K562 (cell line): Measurements from ENCODE around the gene PCID2. TPM values are rescaled to one million over a fixed set of nuclear protein-coding genes. Genes with fewer than 3 reads are reported as not detected.

Experiments
- ATAC-seq: fragments of 200-7000 bp; cut with Tn5 transposase; 3 replicates; pipeline ENCODE4 v1.9.1; 2020; ENCODE audit warnings: moderate library complexity
- BruUV-seq: library from RNA; stranded (reverse); fragments of 400-500 nt; replicated peaks from 2 replicates; lab custom pipeline; 2021; lab: Mats Ljungman, UMichigan
- CTCF ChIA-PET: fragments of 300-600 bp; formaldehyde crosslinking; extraction: SDS; loops from one replicate; lab custom pipeline; 2021; ENCODE audit warnings: low intra/inter-chr PET ratio; lab: Yijun Ruan, JAX
- POLR2A ChIA-PET: fragments of 300-600, 350-650 bp; sonication (Branson Sonifier 250); formaldehyde crosslinking; extraction: SDS; loops from one replicate; lab custom pipeline; 2021; ENCODE audit warnings: antibody characterized with exemption, inconsistent platforms; lab: Yijun Ruan, JAX
- DNase-seq, 4 experiments: peaks; one replicate each; pipeline versions ENCODE4 v3.0.0 to v3.0.0-alpha.2; 2011 to 2018; ENCODE audit warnings: low spot score in 3 of 4, mixed read lengths in 3 of 4; ENCODE audit errors: extremely low read depth in 1 of 4
- FAIRE-seq: peaks from 2 replicates; lab custom pipeline; 2011; peaks lifted over from hg19 to GRCh38; lab: Jason Lieb, UNC
- H2AFZ ChIP-seq: 2 replicates; pipeline ENCODE4 v1.6.0; 2011; ENCODE audit warnings: low read depth, low read length, control low read depth, inconsistent platforms
- H3K27ac ChIP-seq: fragments of 200-600 bp; 3 replicates; pipeline ENCODE4 v1.8.0; 2011; ENCODE audit warnings: low read depth, mild to moderate bottlenecking, control low read depth, inconsistent platforms, low read length, moderate library complexity, mixed read lengths; ENCODE audit errors: extremely low read depth
- H3K27me3 ChIP-seq, 2 experiments: fragments of 300-600 bp in 1 of 2; 2 replicates in 1 of 2; 3 replicates in 1 of 2; pipeline versions ENCODE4 v1.6.0 to v1.8.0; 2011; ENCODE audit warnings: inconsistent platforms in 2 of 2, low read length in 2 of 2, mild to moderate bottlenecking in 1 of 2, mixed read lengths in 1 of 2, moderate library complexity in 1 of 2; ENCODE audit not compliant: control insufficient read depth in 2 of 2, insufficient read depth in 2 of 2
- H3K36me3 ChIP-seq: fragments of 300-600 bp; 3 replicates; pipeline ENCODE4 v1.8.0; 2011; ENCODE audit warnings: mild to moderate bottlenecking, low read length, inconsistent platforms; ENCODE audit not compliant: control insufficient read depth, insufficient read depth
- H3K4me1 ChIP-seq, 2 experiments: fragments of 200-600 bp in 1 of 2; replicated peaks in 1 of 2; 2 replicates in 1 of 2; 3 replicates in 1 of 2; pipeline versions ENCODE4 v1.5.1 to v1.8.0; 2011; ENCODE audit warnings: inconsistent platforms in 2 of 2, low read length in 2 of 2, mild to moderate bottlenecking in 1 of 2, mixed read lengths in 1 of 2, moderate library complexity in 1 of 2; ENCODE audit not compliant: control insufficient read depth in 2 of 2, insufficient read depth in 2 of 2
- H3K4me2 ChIP-seq: 2 replicates; pipeline ENCODE4 v1.6.1; 2011; ENCODE audit warnings: low read length, control low read depth, inconsistent platforms, mixed read lengths; ENCODE audit not compliant: insufficient read depth
- H3K4me3 ChIP-seq: fragments of 200-600 bp; sonication (generic), shearing (Covaris generic); 2 replicates; pipeline ENCODE4 v1.5.1; 2016; ENCODE audit warnings: control low read depth, inconsistent platforms
- H3K79me2 ChIP-seq: fragments of 200-600 bp; 3 replicates; pipeline ENCODE4 v1.8.0; 2011; ENCODE audit warnings: low read length, inconsistent platforms; ENCODE audit not compliant: control insufficient read depth, insufficient read depth
- H3K9ac ChIP-seq, 2 experiments: 2 replicates each; pipeline versions ENCODE4 v1.6.0 to v1.6.1; 2011; ENCODE audit warnings: low read depth in 2 of 2, low read length in 2 of 2, control low read depth in 1 of 2, inconsistent platforms in 1 of 2, mild to moderate bottlenecking in 1 of 2, mixed read lengths in 1 of 2; ENCODE audit not compliant: insufficient read depth in 1 of 2
- H3K9me1 ChIP-seq: one replicate; pipeline ENCODE4 v1.6.0; 2011; ENCODE audit warnings: inconsistent platforms, mild to moderate bottlenecking, low read length, moderate library complexity; ENCODE audit not compliant: control insufficient read depth, insufficient read depth
- H3K9me3 ChIP-seq: replicated peaks from 2 replicates; pipeline ENCODE4 v1.5.1; 2011; ENCODE audit warnings: low read depth, low read length, inconsistent platforms; ENCODE audit not compliant: control insufficient read depth, insufficient read depth
- H4K20me1 ChIP-seq: replicated peaks from 2 replicates; pipeline ENCODE4 v1.6.1; 2011; ENCODE audit warnings: low read length, inconsistent platforms, mixed read lengths; ENCODE audit not compliant: control insufficient read depth, insufficient read depth
- BRCA1 ChIP-seq, 2 experiments: fragments of 450-650 bp in 1 of 2; sonication (generic) in 1 of 2; formaldehyde crosslinking in 1 of 2; IDR thresholded peaks; 2 replicates each; pipeline versions ENCODE4 v1.5.0 to v1.6.1; 2017 to 2020; ENCODE audit warnings: mild to moderate bottlenecking in 1 of 2, missing genetic modification reagents in 1 of 2
- ID3 ChIP-seq, 2 experiments: fragments of 250-450 bp in 1 of 2; fragments of 450-650 bp in 1 of 2; sonication (Bioruptor Pico) in 1 of 2; IDR thresholded peaks; 2 replicates each; pipeline versions ENCODE4 v1.6.1 to v1.8.0; 2016 to 2021; ENCODE audit warnings: mild to moderate bottlenecking in 2 of 2, moderate library complexity in 2 of 2, missing compliant biosample characterization in 1 of 2, missing genetic modification characterization in 1 of 2
- LCOR ChIP-seq: sonication (generic); formaldehyde crosslinking; IDR thresholded peaks from 2 replicates; pipeline ENCODE4 v1.8.0; 2022; ENCODE audit warnings: mild to moderate bottlenecking, missing genetic modification reagents
- POLR2G ChIP-seq: fragments of 200-400 bp; formaldehyde crosslinking; IDR thresholded peaks from 2 replicates; pipeline ENCODE4 v1.6.1; 2017; ENCODE audit warnings: low read depth, mild to moderate bottlenecking, antibody characterized with exemption, low read length, moderate library complexity
- RBM14 ChIP-seq: fragments of 200-400 bp; formaldehyde crosslinking; IDR thresholded peaks from 2 replicates; pipeline ENCODE4 v1.6.1; 2018; ENCODE audit warnings: low read depth, mild to moderate bottlenecking, low read length, moderate library complexity, borderline replicate concordance; ENCODE audit not compliant: insufficient read depth
- RBM39 ChIP-seq: fragments of 200-400 bp; formaldehyde crosslinking; optimal IDR thresholded peaks from 2 replicates; pipeline ENCODE3; 2018; ENCODE audit warnings: low read depth, low read length
- ZBTB33 ChIP-seq: sonication (generic); formaldehyde crosslinking; IDR thresholded peaks from 2 replicates; pipeline ENCODE4 v1.8.1; 2023; ENCODE audit warnings: mild to moderate bottlenecking, missing genetic modification reagents
- ZNF318 ChIP-seq, 2 experiments: fragments of 450-650 bp; IDR thresholded peaks; 2 replicates each; pipeline ENCODE4 v1.6.1; 2016; ENCODE audit warnings: mild to moderate bottlenecking in 2 of 2, borderline replicate concordance in 1 of 2, low read depth in 1 of 2, moderate library complexity in 1 of 2
- WGBS: fragments of 100-300 bp; shearing (Covaris generic); methylation state at CpG from one replicate; pipeline ENCODE4 v1.1.6; 2016; ENCODE audit warnings: low coverage, mixed read lengths; ENCODE audit not compliant: insufficient coverage; ENCODE audit errors: missing lambda C conversion rate; 5-methylcytosine and 5-hydroxymethylcytosine counted together
- in situ Hi-C: fragments of 300-500 bp; cut with MboI; formaldehyde crosslinking; loops from 4 replicates; pipeline ENCODE4 v1.15.0; 2018; ENCODE audit warnings: inconsistent platforms, mixed read lengths
- intact Hi-C: fragments of 100-400 bp; cut with micrococcal nuclease; formaldehyde crosslinking; loops from 2 replicates; pipeline ENCODE4 v1.14.2; 2022
- polyA plus RNA-seq, 8 experiments: library from polyadenylated mRNA; depleted of rRNA in 4 of 8; stranded (reverse) in 5 of 8; unstranded in 3 of 8; fragments of >200 nt; fragmentation: Nextera tagmentation in 2 of 8; fragmentation: Illumina TruSeq in 1 of 8; extraction: Ambion mirVana in 2 of 8; extraction: Trizol in 1 of 8; gene quantifications; 2 replicates each; pipeline versions ENCODE4 v1.2.1 to v1.2.3, GENCODE V29; 2011 to 2014; ENCODE audit warnings: inconsistent platforms in 1 of 8, missing spikeins in 1 of 8
- total RNA-seq, 7 experiments: library from RNA; depleted of rRNA in 6 of 7; stranded (reverse); fragments of >200 nt in 6 of 7; fragmentation: Illumina TruSeq in 2 of 7; extraction: Trizol in 2 of 7; gene quantifications; 2 replicates each; pipeline versions ENCODE4 v1.2.1 to v1.2.3, GENCODE V29; 2011 to 2021; ENCODE audit warnings: low replicate concordance in 1 of 7

PCID2 gene
- total and polyA plus RNA-seq, 9 of the 15 experiments (the other 6 are each of a cell fraction or from before 2014, with no cell fraction given) = 39.6 to 117 (median 59.6) TPM

- H3K9me3 ChIP-seq = no peaks in the 10 kb centered on the region
- FAIRE-seq (no peak), ATAC-seq (no peak), DNase-seq (no peak)
- no peaks in the 10 kb centered on the region for H3K9me1 ChIP-seq
- no peaks in the 10 kb centered on the region for H4K20me1 ChIP-seq
- TF ChIP-seq LCOR (CRISPR knock-in tag) = no peak
- no peak for TF ChIP-seq ZNF318 (IDR thresholded peaks at IDR 0.05; ENCODE audit: borderline replicate concordance in 1 of 2, low read depth in 1 of 2)
- no peak for TF ChIP-seq ZBTB33
- TF ChIP-seq RBM39 = no peak
- 0 out of 2 replicates have a peak, but pooled peaks have one; percentile 22 for TF ChIP-seq POLR2G
- TF ChIP-seq RBM14 = no peak
- TF ChIP-seq ID3 (CRISPR knock-in tag; IDR thresholded peaks at IDR 0.05) = no peak
- no peak for TF ChIP-seq ID3 (tag; IDR thresholded peaks at IDR 0.05)
- TF ChIP-seq BRCA1 (IDR thresholded peaks at IDR 0.05) = no peak
- TF ChIP-seq BRCA1 (CRISPR knock-in tag; IDR thresholded peaks at IDR 0.05) = no peak
- TF ChIP-seq, all 486 proteins: peak for 1
- H3K9ac ChIP-seq = peak overlapping the region in 1 of 2 experiments; percentile 17; a peak in 1 of 4 replicates
- no peak overlapping the region for H3K4me2 ChIP-seq
- H3K36me3 ChIP-seq = no peaks in the 10 kb centered on the region
- ChIA-PET CTCF (no interaction called here), POLR2A (interaction anchor here (1.1 kb wide), 1 partner anchor 25 kb away, joined by 3 read pairs; no protein-coding TSS in a partner anchor)
- H2AFZ ChIP-seq = no peak overlapping the region
- intact Hi-C loops = no loop called here
- BruUV-seq = no TSS peak
- H3K79me2 ChIP-seq = no peaks in the 10 kb centered on the region
- H3K27me3 ChIP-seq = no peaks in the 10 kb centered on the region
- 74% methylated on average over 7 of the region's 16 CpGs for WGBS
- H3K4me1 ChIP-seq = peaks cover 3 to 20% of the 10 kb centered on the region in 2 experiments; a peak in 3 of 5 replicates
- H3K4me3 ChIP-seq = no peak overlapping the region
- in situ Hi-C loops = no loop called here
- H3K27ac ChIP-seq = no peak overlapping the region
Measured at GRCh38 chr13:113161433-113161832, 47.0 kb downstream of the PCID2 start.
